ENCODE measurements around the gene FBXW5.

The FBXW5 gene

GRCh38 chr9:136901516-136902258 lies 42.9 kb downstream of the FBXW5 start:
- Histone ChIP-seq H3K4me2 (ENCODE audit: low read length) (peak overlapping the region; percentile 69), H3K9ac (ENCODE audit: low read length) (peak overlapping the region; percentile 87), H3K9me3 (ENCODE audit: insufficient read depth, low read length) (no peaks in the 10 kb centered on the region), H3K79me2 (ENCODE audit: low read length) (peaks cover 32% of the 10 kb centered on the region), H2AFZ (ENCODE audit: low read depth, low read length) (no peak overlapping the region), H3K27me3 (ENCODE audit: low read depth, low read length) (no peaks in the 10 kb centered on the region), H4K20me1 (ENCODE audit: insufficient read depth, low read length) (peaks cover 21% of the 10 kb centered on the region), H3K4me1 (ENCODE audit: low read length) (peaks cover 48% of the 10 kb centered on the region), H3K27ac (ENCODE audit: low read length) (peak overlapping the region; percentile 92), H3K4me3 (ENCODE audit: low read length) (peak overlapping the region; percentile 57), H3K36me3 (replicated peaks; ENCODE audit: low read depth, low read length) (peaks cover 41% of the 10 kb centered on the region)
- TF ChIP-seq, protein P1, sequence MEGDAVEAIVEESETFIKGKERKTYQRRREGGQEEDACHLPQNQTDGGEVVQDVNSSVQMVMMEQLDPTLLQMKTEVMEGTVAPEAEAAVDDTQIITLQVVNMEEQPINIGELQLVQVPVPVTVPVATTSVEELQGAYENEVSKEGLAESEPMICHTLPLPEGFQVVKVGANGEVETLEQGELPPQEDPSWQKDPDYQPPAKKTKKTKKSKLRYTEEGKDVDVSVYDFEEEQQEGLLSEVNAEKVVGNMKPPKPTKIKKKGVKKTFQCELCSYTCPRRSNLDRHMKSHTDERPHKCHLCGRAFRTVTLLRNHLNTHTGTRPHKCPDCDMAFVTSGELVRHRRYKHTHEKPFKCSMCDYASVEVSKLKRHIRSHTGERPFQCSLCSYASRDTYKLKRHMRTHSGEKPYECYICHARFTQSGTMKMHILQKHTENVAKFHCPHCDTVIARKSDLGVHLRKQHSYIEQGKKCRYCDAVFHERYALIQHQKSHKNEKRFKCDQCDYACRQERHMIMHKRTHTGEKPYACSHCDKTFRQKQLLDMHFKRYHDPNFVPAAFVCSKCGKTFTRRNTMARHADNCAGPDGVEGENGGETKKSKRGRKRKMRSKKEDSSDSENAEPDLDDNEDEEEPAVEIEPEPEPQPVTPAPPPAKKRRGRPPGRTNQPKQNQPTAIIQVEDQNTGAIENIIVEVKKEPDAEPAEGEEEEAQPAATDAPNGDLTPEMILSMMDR (IDR thresholded peaks at IDR 0.05; ENCODE audit: low read depth, low read length), result no peak
- no peak for TF ChIP-seq EZH2phosphoT487 (IDR thresholded peaks at IDR 0.05; ENCODE audit: low read depth)

GRCh38 chr9:136900988-136901515 lies 43.5 kb downstream of the FBXW5 start:
- Histone ChIP-seq H3K4me2 (ENCODE audit: low read length) (peak overlapping the region; percentile 69), H2AFZ (ENCODE audit: low read depth, low read length) (no peak overlapping the region), H3K79me2 (ENCODE audit: low read length) (peaks cover 37% of the 10 kb centered on the region), H3K4me1 (ENCODE audit: low read length) (peaks cover 54% of the 10 kb centered on the region), H3K9ac (ENCODE audit: low read length) (peak overlapping the region; percentile 87; the same call in 1 of the 2 replicates), H4K20me1 (ENCODE audit: insufficient read depth, low read length) (peaks cover 26% of the 10 kb centered on the region), H3K9me3 (ENCODE audit: insufficient read depth, low read length) (no peaks in the 10 kb centered on the region), H3K4me3 (ENCODE audit: low read length) (no peak overlapping the region), H3K36me3 (replicated peaks; ENCODE audit: low read depth, low read length) (peaks cover 38% of the 10 kb centered on the region), H3K27me3 (ENCODE audit: low read depth, low read length) (no peaks in the 10 kb centered on the region), H3K27ac (ENCODE audit: low read length) (peak overlapping the region; percentile 92)
- no peak for TF ChIP-seq EZH2phosphoT487 (IDR thresholded peaks at IDR 0.05; ENCODE audit: low read depth)
- TF ChIP-seq, protein P1 (IDR thresholded peaks at IDR 0.05; ENCODE audit: low read depth, low read length), result no peak

GRCh38 chr9:136900556-136900955 lies 44.0 kb downstream of the FBXW5 start:
- Histone ChIP-seq H3K27ac (ENCODE audit: low read length) (peak overlapping the region; percentile 92), H3K9ac (ENCODE audit: low read length) (no peak overlapping the region), H3K4me3 (ENCODE audit: low read length) (no peak overlapping the region), H3K9me3 (ENCODE audit: insufficient read depth, low read length) (no peaks in the 10 kb centered on the region), H2AFZ (ENCODE audit: low read depth, low read length) (no peak overlapping the region), H3K27me3 (ENCODE audit: low read depth, low read length) (no peaks in the 10 kb centered on the region), H4K20me1 (ENCODE audit: insufficient read depth, low read length) (peaks cover 31% of the 10 kb centered on the region), H3K36me3 (replicated peaks; ENCODE audit: low read depth, low read length) (peaks cover 36% of the 10 kb centered on the region), H3K79me2 (ENCODE audit: low read length) (peaks cover 42% of the 10 kb centered on the region), H3K4me1 (ENCODE audit: low read length) (peaks cover 56% of the 10 kb centered on the region), H3K4me2 (ENCODE audit: low read length) (no peak overlapping the region)
- TF ChIP-seq EZH2phosphoT487 (IDR thresholded peaks at IDR 0.05; ENCODE audit: low read depth), result no peak
- TF ChIP-seq, protein P1 (IDR thresholded peaks at IDR 0.05; ENCODE audit: low read depth, low read length), result no peak

GRCh38 chr9:136899196-136899595 lies 45.3 kb downstream of the FBXW5 start:
- no peaks in the 10 kb centered on the region for H3K9me3 ChIP-seq (ENCODE audit: insufficient read depth, low read length)
- H3K4me1 ChIP-seq (ENCODE audit: low read length), result peaks cover 56% of the 10 kb centered on the region
- no peaks in the 10 kb centered on the region for H3K27me3 ChIP-seq (ENCODE audit: low read depth, low read length)
- no peak overlapping the region for H3K9ac ChIP-seq (ENCODE audit: low read length)
- H3K36me3 ChIP-seq (replicated peaks; ENCODE audit: low read depth, low read length), result peaks cover 37% of the 10 kb centered on the region
- peaks cover 48% of the 10 kb centered on the region for H3K79me2 ChIP-seq (ENCODE audit: low read length)
- peaks cover 44% of the 10 kb centered on the region for H4K20me1 ChIP-seq (ENCODE audit: insufficient read depth, low read length)
- H3K4me2 ChIP-seq (ENCODE audit: low read length), result peak overlapping the region; percentile 14; the same call in 1 of the 2 replicates
- H2AFZ ChIP-seq (ENCODE audit: low read depth, low read length), result no peak overlapping the region
- TF ChIP-seq, protein P1 (IDR thresholded peaks at IDR 0.05; ENCODE audit: low read depth, low read length), result peak; percentile 18; the same call in 1 of the 2 replicates
- TF ChIP-seq EZH2phosphoT487 (IDR thresholded peaks at IDR 0.05; ENCODE audit: low read depth), result no peak
- no peak overlapping the region for H3K4me3 ChIP-seq (ENCODE audit: low read length)
- H3K27ac ChIP-seq (ENCODE audit: low read length), result peak overlapping the region; percentile 17; the same call in 1 of the 2 replicates
